GM19043 (cell line): ENCODE results near the gene CEP295NL.
"Not testable (repeated sequence)": the region's sequence is repeated elsewhere in the genome, so short reads cannot be mapped to it uniquely, and the experiment has no call there.

Experiments
- ATAC-seq: cut with Tn5 transposase; IDR thresholded peaks from one replicate; pipeline ENCODE4 v1.9.1; 2021; ENCODE audit warnings: low read depth; ENCODE audit not compliant: unreplicated experiment

Gene CEP295NL

DNA sequence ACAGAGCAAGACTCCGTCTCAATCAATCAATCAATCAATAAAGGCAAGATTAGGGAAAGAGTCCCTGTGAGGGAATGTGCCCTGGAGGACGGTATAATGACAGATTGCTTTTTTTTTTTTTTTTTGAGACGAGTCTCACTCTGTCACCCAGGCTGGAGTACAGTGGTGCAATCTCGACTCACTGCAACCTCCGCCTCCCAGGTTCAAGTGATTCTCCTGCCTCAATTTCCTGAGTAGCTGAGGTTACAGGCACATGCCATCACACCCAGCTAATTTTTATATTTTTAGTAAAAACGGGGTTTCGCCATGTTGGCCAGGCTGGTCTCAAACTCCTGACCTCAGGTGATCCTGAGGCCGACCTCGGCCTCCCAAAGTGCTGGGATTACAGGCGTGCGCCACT is 12.9 kb downstream of the CEP295NL start:
- not testable (repeated sequence) for ATAC-seq

DNA sequence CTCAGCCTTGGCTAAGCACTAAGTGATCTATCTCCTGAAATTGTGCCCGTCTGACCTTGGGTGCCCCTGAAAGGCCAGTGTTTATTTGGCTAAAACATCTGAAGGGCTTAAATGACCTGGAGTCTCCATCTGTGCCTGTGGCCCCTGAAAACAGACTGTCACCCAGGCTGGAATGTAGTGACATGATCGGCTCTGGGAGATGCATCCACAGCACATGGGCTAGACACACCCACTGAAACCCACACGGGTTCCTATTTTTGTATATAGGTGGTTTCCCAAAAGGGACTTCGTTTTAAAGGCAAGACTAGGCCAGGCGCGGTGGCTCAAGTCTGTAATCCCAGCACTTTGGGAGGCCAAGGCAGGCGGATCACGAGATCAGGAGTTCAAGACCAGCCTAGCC is 13.5 kb downstream of the CEP295NL start:
- no peak for ATAC-seq

DNA sequence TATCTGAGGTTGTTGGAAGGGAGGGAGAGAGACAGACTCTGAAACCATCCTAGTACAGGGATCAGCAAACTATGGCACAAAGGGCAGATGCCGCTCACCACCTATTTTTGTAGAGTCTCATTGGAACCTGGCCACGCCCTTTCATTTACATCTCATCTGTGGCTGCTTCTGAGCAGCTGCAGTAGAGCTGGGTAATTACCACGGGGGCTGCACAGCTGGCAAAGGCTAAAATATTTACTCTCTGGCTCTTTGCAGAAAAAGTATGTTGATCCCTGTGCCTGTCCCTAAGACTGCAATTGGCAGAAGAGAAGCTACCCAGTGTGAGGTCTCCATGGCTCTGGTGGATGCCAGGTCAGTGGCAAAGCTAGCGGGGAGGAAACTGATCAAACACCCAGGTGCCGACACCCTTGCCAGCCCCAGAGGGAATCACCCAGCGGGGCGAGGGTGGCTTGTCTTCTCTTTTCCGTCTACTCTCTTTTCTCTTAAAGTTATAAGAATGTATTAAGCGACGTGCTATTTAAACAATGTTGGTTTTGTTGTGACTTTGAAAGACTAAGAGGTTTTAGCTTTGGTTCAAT is 14.0 kb downstream of the CEP295NL start:
- ATAC-seq = no peak

DNA sequence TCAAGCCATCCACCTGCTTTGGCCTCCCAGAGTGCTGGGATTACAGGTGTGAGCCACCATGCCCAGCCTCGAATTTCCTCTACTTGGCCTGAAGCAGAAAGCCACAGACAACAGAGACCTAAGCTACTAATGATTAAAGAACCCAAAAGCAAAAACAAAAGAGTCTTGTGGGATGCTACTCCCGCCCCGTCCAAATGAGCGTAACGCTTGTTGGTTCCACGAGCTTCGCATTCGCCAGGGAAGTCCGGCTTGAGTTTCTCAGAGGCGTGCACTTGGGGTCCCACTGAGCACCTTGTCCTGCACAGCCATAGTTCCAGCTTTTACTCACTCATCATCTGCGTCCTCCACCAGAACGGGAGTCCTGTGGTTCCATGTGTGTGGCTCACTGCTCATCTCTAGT is 16.0 kb downstream of the CEP295NL start:
- no peak for ATAC-seq

DNA sequence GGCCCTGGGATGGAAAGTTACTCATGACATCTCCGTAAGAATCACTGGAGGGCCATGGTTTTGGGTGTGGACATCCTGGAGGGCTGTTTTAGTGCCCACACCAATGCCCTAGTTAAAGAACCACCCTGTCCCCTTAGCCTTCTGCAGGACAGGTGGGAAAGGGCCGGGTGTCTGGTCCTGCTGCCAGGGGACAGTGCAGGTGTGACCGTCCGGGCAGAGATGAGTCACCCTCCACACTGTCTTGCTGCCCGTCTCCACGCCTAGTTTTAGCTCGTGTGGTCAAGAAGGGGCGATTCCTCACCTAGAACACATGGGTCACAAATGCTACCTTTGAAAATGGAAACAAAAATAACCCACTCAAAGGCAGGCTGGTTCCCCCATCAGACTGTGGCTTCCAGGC is 17.0 kb downstream of the CEP295NL start:
- ATAC-seq = no peak

DNA sequence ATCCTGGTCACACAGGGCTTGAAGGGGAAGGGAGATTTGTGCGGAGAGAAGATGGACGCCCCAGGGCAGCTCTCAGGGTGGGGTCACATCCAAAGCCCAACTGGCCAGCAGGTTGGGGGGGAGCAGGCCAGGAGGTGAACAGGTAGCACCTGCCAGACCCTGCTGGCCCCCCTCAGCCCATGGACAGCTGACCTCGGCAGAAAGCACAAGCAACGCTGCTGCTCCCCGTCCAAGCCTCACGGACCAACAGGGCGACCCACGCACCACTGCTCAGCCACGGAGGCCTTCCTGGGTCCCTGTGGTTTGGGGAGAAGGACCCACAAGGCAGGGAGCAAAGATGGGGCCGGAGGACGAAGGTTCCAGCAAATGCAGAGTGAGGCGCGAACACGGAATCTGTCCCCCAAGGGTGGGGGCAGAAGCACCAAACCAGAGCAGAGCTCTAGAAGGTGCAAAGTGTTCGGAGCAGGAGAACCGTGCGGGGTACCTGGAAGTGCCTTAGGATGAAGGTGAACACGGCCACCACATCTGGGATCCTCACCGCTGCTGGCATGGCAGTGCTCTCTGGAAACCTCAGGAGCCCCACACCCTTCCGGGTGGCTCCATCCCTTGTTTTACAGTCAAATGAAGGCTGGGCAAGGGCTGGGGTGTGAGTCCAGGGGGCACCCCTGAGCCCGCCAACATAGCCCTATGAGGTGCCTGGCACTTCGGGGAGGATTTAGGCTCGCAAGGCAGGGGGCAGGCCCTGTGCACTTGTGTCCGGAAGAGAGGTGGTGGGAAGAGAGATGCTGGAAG is 17.9 kb downstream of the CEP295NL start:
- no peak for ATAC-seq

DNA sequence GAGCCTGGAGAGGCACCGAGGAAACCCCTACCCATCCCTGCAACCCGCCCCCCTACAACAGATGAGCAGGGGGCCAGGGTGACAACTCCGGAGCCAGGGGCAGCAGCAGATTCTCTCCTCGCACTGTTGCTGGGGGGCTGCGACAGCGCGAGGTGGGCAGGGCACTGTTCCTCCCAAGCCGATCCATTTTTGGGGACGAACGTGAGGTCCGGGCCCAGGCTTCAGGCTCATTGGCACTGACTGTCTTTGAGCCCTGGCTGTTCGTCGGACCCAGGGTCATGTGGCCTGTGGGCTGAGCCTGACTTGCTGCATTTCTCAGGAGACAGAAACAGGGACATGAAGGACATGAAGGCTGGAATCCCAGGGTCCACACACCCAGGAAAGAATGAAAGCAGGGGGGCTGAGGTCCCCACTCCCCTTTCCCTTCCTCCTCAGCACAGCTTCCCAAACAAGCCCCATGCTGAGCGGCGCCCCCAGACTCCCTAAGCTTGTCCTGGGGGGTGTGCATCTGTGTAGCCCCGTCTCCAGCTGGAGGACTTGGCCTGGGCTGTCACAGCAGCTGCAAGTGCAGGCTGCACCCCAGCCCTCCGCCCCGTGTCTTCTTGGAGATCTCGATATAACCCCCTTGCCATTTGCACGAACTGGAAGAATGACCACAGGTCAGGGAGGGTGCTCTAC is 18.7 kb downstream of the CEP295NL start:
- no peak for ATAC-seq

DNA sequence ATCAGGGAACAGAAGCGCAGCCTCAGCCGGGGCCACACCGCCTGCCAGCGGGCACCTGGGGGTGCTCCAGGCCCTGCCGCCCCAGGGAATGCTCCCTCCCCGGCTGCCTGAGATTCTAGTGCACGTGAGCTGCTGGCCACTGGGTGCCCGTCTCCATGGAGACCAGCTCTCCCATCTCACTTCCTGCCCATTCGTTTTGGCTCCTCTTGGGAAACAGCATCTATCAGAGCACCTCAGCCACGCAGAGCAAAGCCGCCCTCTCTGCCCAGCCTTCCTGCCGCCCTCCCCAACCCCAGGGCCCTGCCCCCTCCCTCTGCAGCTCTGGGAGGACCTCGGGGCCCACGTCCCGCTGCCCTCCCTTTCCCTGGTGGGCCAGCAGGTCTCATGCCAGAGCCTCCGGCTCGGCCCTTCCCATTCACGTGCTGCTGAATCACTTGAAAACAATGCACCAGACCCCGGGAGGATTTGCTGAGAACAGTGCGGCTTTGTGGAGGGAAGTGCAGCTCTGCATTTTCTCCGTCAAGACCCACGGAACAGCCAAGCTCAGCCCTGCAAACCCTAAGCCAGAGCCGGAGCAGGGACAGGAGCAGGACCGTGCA is 19.4 kb downstream of the CEP295NL start:
- no peak for ATAC-seq

DNA sequence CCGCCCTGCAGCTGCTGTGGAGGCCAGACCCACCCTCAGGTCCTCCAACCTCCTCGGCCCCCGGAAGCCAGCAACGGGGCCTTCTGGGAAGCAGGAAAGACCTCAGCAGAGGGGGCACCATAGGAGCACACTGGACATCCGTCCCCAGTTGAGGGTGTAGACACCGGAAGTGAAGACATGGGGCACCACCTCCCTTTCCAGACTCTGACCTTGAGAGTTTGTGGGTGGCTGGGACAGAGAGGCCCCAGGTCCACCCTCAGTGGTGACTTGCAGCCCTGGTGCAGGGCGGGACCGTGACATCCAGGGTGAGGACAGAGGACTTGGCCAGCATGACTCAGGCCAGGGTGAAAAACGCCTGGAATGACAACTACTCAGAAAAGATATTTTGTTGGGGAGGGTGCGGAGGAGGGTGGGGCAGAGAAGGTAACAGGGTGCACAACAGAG is 19.9 kb downstream of the CEP295NL start:
- ATAC-seq = no peak

DNA sequence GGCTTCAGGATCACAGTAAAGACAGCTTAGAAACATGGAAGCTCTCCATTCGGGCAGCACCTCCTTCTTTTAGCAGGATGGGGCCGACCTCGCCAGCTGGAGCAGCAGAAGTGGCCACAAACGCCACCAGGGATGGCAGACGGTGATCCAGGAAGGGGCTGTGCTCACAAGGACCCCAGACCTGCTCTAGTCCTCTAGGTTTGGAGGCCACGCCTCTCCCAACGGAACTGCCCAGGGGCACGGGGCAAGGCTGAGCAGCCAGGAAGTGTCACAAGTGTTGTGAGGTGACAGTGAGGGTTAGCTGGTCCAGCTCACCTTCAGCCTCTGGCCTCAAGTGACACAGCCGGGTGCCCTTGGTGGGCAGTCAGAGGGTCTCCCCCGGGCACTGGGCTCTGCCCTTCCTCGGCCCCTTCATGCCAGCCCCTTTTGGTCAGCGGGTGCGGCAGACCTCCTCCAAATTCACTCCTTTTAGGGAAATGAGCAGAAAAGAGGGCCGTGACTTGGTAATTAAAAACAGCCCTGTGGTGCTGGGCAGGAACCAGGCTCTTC is 20.4 kb downstream of the CEP295NL start:
- no peak for ATAC-seq

DNA sequence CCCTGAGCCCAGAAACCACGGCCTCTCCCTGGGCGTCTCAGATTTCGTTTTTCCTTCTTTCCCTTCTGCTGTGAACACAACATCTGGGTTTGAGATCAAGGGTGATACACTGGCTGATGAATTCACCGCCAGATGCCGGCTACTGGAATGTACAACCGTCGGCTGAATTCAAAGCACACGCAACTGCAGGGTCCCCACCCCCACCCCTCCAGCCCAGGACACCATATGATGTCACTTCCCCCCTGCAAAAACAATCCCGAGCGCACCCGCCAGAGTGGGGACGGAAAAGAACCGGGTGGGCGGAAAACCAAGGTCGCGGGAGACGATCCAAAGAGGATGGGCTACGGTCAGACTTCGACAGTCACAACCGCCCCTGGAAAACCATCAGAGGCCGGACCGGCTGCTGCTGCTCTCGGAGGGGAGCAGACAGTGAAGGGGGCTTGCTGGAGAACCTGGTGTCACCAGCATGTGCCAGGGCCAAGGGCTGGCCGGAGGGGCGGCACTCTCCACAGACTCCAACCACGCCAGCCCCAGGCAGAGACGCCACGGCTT is 23.3 kb downstream of the CEP295NL start:
- ATAC-seq = no peak

DNA sequence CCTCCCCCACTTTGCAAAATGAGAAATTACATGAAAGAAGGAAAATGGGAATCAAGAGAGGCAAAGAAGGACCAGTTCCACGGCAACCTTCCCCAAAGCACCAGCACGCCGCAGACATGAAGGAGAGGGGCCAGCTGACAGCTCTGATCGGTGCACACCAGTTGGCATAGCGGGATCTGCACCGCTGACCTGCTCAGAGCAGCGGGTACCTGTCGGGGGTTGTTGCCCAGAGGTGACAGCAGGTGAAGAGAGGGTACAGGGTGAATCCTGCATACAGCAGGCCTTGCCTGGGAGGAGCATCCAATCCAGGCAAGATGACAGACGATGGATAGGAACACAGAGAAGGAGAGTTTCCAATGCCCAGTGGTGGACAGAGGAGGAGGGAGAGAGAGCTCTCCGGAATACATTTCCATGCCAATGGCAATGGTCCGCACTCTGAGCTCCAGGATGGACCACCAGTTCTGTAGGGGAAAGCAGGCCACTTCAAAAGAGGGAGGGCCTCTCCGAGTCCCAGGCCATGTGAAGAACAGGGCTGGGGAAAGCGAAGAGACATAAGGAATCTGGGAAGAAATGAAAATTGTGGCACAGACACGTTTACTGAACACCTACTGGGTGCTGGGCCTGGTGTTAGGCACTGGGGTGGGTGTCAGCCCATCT is 24.0 kb downstream of the CEP295NL start:
- ATAC-seq = no peak

DNA sequence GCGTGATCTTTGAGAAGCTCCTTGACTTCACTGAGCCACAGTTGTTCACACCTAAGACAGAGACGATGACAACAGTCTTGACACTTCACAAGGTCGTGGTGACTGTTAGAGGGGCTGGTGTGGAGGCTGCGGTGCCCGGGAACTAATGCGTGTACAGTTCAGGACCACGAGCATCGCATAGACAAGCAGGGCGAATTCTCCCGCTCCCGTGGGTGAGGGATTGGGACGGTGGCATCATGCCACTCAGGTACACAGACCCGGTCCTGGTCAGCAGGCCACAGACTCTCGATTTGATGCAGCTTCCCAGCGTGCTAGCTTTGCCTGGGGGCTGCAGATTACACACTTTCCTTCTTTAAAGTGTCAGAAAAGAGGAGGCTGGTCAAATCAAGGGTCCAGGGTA is 24.7 kb downstream of the CEP295NL start:
- no peak for ATAC-seq

DNA sequence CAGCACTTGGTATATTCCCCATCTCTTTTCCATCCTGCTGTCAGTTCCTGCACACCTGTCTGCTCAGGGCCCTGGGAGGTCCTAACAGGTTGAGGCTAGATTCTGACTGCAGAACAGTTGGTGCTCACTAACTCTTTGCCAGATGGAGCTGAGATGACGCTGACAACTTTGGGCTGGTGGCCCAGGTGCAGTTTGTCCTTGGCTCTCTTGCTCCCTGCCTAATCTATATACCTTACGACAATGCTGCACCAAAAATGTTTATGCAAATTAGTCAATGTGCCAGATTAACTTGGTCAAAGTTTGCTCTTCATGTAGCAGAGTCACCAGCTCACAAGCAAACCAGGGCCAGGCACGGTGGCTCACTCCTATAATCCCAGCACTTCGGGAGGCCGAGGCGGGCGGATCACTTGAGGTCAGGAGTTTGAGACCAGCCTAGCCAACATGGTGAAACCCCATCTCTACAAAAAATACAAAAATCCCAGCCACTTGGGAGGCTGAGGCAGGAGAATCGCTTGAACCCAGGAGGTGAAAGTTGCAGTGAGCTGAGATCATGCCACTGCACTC is 26.0 kb downstream of the CEP295NL start:
- not testable (repeated sequence) for ATAC-seq

DNA sequence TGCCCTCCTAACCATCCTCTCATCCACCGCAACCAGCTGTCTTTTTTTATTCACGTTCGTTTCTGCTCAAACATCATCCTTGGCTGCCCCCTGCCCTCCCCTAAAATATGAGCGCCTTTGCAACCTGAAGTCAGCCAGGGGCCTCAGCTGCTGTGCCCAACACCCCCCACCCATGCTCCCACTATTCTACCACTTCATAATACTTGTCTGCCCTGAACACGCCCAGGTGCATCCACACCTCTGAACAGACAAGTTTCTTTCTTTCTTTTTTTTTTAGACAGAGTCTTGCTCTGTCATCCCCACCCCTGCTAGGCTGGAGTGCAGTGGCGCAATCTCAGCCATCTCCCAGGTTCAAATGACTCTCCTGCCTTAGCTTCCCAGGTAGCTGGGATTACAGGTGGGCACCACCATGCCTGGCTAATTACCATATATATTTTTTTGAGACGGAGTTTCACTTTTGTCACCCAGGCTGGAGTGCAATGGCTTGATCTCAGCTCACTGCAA is 26.9 kb downstream of the CEP295NL start:
- ATAC-seq = no peak

DNA sequence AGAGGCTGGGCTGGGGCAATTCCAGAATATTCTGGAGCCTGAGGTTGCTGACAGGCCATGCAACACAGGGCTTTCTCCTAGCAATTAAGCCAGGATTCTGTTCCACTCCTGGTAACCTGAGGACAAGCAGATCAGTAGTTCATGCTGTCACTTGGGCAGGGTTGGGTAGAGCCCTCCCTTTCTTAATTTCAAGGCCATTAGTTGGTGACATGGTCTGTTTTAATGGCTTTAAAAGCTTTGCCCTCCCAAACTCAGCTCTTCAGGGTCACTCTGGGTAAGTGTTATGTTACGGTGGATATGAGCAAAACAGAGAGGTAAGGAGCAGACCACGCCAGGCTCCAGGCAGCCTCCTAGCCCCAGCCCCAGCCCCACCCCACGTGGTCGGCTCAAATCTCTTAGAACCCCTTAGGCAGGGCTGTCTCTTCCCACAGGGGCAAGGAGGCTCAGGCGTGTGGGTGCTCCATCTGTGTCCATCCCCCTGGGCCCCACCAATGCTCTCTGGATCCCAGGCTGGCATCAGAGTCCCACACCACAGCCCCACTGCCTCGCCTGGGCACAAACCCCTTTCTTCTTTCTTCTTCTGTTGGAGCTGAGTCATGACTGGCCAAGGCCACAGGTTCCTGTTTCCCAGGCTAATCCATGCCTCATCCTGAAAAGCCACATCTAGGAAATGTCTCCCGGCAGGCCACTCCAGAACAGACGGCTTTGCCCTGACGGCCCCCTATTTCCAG is 27.5 kb downstream of the CEP295NL start:
- no peak for ATAC-seq

DNA sequence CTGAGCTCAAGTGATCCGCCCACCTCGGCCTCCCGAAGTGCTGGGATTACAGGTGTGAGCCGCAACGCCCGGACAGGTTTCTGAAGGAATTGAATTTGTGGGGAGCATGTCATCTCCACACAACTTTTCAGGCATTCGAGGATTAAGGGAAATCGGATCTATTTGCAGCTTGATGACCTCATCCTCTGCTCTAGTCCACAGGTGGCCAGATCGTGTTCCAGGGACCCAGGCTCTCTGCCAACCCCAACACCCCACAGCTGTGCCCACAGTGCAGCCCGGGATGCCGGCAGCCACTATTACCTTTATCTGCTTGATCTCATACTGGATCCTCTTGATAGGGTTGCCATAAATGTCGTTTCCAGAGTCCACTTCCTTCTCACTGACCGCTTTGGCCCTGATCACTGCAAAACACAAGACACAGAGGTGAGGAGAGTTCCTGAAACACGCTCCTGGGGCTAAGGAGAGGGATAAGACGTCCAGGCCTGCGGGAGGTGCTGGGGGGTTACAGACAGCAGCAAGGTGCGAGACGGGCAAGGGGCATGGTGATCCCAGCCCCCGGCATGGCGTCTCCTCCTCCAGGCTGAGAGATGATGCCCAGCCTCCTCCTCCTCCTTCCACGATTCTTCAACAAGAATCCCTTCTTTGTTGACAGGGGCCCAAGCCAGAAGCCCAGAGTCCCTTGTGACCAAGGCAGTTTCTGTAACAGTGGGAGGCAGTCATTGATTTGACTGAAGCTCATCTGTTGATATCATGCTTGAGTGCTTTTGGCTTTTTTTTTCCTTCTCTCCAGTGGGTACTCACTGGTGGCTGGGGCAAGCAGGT is 29.3 kb downstream of the CEP295NL start:
- no peak for ATAC-seq

DNA sequence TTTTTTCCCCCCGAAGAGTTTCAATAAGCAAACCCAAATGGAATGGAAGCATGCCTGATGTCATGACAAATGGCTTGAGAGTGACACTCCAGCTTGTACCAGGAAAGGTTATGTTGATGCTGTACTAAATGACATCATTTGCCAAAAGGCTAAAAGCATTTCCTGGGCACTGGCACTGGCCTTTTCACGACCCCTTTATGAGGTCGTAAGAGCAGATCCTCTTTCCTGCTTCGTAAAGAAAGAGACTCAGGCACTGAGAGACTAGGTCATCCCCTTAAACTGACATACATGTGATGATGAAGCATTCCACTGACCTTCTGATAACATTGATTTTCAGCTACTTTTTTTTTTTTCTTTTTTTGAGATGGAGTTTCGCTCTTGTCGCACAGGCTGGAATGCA is 30.5 kb downstream of the CEP295NL start:
- ATAC-seq = no peak
